IPS-11a (cell line): ENCODE measurements around the gene SATB2.

Source experiments
- H3K4me3 ChIP-seq: one replicate; pipeline ENCODE4 v1.5.1; 2013; ENCODE audit warnings: low read depth, low read length, control low read depth

SATB2 gene

DNA sequence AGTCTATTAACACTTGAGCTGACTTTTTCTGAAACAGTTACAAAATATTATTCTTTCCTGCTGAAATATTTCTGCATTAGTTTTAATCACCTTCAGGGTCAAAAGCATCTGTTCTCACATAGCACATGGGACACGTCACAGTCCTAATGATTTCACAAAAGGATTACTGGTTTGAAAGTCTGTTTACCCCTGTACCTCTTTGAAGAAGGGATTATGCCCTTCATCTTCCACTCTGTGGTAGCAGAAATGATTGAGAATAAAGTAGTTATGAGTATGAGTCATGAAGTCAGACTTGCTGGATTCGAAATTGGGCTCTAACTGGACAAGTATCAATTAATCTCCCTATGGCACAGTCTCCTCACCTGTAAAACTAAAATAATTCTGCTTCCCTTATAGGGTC is 121.2 kb downstream of the SATB2 start:
- no peak overlapping the region for H3K4me3 ChIP-seq

DNA sequence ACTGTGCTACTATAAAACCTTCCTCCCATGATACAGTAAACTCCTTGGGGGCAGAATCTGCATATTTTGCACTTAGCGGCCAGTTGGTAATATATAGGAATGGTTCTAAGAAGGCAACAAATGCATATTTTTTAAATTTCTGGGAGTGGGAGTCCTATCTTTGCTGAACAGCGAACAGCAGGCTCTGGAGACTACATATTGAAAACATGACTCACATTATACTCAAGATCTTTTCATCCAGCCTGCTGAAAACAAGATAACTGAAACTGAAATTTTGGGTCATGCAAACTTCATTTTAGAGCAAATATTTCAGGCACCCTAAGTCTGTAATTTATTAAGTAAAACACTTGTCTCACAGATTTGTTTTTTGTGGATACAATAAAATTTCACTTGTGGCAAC is 122.2 kb downstream of the SATB2 start:
- no peak overlapping the region for H3K4me3 ChIP-seq

DNA sequence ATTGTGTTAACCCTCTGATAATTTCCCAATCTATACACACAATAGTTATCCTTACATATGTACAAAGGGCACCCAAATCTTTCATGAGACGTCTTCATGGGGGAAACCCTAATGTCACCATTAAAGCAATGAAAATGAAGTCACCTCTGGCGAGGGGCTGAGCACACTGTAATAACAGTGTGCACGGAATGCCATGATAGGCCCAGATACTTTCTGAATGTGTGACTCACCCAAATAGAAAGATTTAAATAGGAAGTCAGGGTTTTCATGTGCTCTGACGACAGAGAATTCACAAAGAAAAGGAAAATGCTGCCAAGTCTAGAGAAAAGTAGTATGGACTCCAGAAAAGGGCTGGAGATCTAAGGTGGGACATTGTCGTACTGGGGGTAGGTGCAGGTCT is 128.3 kb downstream of the SATB2 start:
- H3K4me3 ChIP-seq: no peak overlapping the region

DNA sequence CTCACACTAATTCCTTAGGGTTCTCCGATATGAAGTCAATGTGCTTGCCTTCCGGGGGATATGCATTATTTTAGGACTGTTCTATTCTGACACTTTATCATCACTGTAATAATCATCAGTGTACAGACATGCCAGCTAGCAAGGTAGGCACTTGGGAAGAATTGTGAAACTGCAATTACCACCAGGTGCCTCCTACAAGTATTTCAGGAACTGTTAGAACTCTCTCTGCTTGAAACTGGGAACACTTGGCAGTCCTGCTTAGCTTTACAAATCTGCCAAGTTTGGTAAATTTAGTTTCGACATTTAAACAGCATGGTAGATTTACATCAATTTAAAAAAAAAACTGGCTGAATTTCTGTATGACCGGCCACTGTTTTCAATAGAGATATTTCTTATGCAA is 128.7 kb downstream of the SATB2 start:
- H3K4me3 ChIP-seq: no peak overlapping the region

DNA sequence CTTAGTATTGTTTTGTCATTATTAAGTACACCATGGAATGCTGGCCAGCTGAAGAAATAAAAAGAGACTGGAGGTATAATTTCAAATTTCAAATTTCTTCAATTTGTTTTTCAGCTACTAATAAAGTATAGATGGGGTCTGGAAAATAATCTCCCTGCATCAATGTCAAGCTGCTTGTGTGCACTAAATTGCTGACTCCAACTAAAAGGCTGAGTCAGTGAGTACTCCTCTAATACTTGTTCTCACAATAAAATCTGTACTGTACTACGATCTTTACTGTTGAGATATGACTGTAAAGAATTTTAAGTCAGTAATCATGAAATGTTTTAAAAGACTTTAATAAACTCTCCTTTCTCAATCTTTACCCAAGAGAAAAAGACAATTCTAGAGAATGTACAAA is 131.9 kb downstream of the SATB2 start:
- H3K4me3 ChIP-seq: no peak overlapping the region

DNA sequence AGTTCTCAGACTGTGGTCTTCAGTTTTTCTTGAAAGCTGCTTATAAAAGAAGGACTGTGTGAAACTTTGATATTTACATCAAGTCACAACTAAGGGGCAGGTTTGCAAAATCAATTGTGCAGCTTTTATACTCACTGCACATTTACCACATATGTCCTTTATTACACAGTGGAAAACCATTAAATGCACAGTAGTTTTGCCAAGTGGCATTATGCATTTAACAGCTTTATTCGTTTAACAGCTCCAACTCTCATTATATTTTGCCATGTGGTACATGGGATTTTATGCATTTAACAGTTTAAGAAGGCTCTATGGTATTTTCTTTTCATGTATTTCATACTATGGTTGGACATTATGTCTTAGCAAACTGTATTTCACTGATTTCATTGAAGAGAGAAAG is 135.6 kb downstream of the SATB2 start:
- no peak overlapping the region for H3K4me3 ChIP-seq

DNA sequence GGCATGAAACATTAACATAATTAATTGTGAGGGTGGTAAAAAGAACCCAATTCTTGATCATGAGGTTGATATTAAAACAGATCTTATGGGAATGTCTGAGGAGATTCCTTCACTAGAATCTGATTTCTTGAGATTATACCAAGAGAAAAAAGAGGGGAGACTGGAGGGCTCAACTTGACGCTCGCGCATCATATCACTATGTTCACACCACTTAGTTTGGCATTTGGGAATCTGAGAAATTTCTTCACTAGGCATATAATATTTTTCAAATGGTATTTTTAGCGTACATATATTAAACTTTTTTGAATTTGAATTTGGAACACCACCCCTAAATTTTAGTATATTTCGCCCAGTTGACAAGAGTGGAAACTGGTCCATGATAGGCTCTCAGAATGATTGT is 140.1 kb downstream of the SATB2 start:
- H3K4me3 ChIP-seq: no peak overlapping the region

DNA sequence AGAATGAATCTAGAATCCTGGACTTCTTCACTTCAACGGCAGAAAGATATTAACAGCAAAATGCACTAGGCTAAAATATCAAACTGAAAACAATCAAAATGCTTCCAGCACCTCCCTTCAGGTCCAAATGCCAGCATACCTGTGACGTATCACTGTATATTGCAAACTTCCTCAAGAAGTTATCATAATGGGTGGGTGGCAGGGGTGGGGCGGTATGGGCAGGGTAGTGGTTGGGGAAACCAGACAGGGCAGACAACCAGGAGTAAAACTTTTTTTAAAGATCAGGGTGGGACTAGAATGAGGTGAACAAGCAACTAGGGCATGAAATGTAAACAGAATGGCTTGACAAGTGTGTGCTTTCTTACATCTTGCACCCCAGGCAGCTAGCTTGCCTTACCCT is 140.9 kb downstream of the SATB2 start:
- H3K4me3 ChIP-seq: no peak overlapping the region

DNA sequence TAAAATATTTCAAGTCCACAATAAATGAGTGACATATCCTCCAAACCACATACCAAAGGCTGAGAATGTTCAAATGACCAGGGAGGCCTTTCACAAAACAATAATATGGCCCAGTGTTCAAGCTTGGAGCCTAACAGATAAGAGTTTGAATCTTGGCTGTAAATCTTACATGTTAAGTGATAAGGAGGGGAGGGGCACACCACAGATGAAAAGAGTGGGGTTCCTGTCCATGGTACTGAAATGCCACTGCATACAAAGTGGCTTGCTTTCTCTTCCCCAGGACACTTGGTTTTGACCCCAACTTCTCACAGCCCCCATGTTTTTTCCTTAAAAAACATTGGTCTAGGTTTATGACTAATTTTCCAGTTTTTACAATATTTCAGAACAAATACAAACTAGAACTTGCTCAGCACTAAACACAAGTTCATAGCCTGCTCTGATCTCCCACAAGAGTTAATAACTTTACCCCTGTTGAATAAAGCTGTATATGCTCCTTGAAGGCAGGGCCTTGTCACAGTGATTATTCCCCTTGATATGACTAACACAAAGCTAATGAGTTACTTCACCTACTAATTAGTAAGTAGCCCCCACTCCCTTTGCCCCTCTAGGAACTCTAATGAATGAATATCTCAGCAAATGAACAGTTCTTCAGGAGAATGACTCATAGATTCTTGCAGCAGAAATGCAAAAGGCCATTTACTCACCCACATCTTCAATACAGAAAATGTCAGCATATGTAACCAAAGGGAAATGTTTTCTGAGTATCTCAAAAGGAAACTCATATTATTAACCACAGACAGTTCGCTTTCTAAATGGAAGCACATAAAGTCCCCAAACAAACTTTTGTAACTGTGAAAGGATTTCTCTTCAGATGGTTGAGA is 142.2 kb downstream of the SATB2 start:
- no peak overlapping the region for H3K4me3 ChIP-seq

DNA sequence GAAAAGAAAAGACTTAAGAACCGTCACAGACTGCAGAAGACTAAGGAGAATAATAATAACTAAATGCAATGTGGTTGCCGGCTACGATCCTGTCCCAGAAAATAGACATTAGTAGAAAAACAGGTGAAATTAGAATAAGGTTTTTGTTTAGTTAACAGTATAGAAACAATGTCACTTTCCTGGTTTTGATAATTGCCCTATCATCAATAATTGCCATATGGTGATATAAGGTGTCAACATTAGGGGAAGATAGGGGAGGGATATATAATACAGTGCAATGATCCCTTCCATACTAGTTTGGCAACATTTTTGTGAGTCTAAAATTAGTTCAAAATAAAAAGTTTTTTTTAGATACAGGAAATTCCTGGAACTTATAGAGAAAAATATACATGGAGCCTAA is 144.8 kb downstream of the SATB2 start:
- H3K4me3 ChIP-seq: no peak overlapping the region

DNA sequence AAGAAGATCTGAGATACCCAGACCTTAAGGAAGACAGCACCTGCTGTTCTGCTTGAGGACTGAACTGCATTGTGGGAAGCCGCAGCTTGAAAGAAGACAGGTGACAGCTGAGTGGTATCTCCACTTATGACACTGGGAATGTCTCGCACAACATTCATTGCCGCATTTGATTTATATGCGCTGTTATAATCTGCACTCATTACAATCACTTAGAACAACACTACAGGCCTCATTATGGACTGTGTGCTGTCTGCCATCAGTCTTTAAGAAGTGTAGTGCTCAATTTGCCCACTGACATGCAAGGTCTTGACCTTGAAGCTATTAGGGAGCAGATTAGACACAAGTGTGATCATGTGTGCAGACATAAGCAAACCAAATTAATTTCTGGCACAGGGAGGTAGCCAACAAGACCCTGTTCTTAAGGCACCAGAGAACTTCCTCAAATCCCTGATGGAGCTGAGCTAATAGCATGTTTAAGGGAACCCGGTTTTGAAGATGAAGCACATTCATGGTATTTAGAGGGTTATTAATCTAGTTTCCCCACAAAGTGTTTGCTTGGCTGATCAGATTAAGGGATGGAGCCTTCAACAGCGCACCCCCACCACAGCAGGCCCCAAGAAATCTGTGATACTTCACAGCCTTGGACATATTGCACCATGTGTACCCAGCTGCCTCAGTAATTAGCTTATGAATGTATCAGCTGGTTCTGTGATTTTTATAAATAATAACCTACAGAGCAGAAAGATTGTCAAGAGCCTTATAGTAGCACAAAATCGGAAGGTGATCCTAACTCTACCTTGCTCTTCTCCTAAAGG is 146.8 kb downstream of the SATB2 start:
- no peak overlapping the region for H3K4me3 ChIP-seq

DNA sequence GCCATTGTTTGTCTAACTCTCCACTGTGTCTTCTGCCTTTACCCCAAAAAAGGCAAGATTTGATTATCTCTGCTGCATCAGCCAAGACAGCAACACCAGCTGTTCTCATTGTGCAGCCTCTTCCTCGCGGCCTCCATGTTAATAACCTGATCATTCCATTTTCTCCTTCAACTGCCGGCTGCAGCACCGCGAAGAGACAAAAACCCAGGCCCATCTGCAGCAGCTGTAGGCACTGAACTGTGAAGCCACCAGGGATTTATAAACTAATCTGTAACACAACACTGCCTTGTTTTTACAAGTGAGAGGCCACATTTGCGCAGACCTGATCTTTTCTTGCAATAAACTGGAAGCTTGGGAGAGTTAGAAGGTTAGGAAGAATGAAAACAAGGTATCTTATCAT is 147.8 kb downstream of the SATB2 start:
- no peak overlapping the region for H3K4me3 ChIP-seq

DNA sequence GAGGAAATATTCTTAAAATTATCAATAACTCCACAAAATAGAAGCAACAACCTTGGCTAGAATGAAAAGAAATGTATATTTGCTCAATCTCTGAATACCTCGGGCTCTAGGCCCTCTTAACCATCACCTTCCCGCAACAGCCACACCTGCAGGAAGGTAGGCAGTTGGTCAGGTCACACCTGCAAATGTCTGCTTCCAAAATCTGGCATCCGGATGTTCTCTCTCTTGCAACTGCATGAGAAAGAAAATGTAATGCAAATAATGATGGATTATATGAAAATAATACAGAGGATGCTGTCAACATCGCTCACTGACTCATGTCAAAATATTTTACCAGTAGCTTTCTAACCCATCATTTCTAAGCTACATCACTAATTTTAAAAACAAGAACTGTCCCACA is 148.3 kb downstream of the SATB2 start:
- no peak overlapping the region for H3K4me3 ChIP-seq

DNA sequence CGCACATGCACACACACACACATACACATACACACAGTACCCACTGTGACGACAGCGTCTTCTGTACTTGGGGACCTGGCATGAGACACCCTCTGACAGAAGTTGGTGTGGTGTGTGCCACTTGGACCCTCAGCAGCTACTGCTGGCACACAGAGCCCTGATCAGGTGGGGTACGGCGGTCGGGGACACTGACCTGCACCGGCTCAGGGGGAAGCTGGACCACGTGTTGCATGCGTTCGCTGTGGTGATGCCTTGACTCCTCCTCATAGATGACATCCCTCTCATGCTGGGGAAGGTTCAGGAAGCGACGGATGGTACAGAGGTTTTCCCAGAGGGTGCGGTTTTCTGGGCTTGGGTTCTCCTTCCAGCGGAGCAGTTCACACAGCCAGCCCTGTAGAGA is 149.2 kb downstream of the SATB2 start:
- H3K4me3 ChIP-seq: no peak overlapping the region

DNA sequence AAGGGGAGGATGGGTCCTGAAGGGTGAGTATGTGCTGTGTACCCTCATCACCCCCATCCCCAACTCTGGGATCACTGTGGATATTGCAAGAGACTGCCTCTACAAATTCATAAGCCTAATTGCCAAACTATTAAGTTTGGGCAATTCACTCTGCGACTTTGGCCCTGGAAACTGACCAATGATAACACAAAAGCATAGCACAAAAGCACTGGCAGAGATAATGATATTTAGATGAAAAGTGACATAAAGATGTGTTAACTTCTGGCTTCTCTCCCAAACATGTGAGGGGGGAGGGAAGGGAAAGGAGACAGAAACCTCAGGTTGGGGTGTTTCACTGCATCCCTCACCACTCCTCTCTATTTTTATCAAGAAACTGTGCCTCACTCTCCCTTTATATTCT is 150.3 kb downstream of the SATB2 start:
- H3K4me3 ChIP-seq: no peak overlapping the region

DNA sequence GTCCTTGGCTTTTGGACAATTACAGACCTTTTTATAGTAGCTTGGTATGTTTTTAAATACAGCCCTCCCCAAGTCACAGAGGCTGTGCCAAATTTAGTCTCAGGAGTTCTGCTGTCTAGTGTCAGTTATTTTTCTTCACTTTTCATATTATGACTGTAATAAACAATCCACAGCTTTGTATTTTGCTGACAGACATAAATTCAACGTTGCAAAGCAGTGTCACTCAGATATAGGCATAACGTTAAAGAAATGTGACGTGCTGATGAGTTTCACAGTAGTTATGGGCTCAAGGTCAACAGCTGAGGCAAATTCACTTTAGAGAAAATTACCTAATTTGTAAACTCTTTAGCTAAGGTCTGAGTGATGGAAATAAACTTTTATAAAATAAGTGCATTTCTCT is 151.6 kb downstream of the SATB2 start:
- H3K4me3 ChIP-seq: no peak overlapping the region

DNA sequence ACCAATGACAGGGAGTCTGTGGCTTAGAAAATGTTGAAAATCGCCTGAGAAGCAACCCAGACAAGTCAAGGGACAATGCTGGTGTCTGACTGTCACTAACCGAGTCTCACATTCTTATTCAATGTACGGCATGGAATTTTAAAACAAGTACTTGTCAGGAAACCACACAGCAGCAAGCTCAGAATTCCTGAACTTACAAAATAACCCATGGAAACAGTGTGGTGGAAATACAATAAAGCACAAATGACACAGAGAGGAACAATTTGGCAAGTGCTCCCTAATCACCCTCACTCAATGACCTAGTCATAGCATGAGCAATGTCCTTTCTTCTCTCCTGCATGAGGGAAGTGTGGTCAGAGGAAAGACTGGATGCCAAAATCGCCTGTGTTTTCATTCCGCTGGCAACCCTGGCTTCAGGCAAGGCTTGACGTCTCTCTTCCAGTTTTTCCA is 154.0 kb downstream of the SATB2 start:
- H3K4me3 ChIP-seq: no peak overlapping the region

DNA sequence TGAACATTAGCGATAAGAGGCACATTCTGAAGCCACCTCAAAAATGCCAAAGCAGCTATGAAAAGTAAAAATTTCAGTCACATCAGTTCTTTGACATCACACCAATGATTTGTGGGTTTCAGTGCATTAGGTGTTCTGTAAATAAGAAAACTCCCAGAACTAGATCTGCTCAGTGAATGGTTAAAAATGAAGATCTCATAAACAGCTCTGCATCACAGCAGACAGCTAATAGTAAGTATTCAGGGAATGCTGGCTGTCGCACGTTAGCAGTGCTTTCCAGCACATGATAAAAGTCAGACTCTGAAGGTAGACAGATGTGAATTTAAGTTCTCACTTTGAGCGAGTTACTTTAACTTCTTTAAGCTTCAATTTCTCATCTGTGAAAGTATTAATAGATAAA is 154.9 kb downstream of the SATB2 start:
- no peak overlapping the region for H3K4me3 ChIP-seq

DNA sequence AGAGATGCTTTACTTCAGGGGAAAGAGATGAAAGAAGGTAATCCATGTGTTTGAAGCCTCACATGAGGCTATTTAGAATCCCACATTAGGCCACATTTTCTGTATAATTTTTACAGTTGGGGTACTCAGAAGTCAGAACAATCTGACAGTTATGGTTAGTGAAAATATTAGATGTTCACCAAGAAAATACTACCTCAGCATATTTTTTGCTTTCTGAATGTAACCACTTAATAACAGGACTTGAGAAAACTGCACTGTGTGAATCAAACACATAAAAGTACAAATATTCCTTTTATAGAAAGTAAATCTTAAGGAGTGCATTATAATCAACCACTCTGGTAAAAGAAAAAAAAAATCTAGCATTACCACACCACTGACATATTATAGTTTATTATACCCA is 169.3 kb downstream of the SATB2 start:
- H3K4me3 ChIP-seq: no peak overlapping the region

DNA sequence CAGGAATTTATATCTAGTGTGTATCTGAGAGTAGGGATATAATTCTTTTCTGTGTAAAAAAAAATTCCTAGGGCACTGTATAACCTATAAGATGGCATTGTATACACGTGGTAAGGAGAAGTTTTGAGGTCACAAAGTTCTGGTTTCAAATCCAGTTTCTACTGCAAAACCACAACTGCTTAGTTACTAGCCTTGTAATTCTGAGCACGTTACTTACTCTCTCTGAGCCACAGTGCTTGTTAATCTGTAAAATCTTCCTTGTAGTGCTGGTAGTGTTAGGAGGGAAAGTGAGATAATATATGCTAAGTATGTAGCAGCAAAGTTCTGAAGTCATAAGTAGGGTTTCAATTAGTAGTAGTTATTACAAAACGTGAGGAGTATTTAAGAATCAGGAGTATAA is 175.4 kb downstream of the SATB2 start:
- no peak overlapping the region for H3K4me3 ChIP-seq

DNA sequence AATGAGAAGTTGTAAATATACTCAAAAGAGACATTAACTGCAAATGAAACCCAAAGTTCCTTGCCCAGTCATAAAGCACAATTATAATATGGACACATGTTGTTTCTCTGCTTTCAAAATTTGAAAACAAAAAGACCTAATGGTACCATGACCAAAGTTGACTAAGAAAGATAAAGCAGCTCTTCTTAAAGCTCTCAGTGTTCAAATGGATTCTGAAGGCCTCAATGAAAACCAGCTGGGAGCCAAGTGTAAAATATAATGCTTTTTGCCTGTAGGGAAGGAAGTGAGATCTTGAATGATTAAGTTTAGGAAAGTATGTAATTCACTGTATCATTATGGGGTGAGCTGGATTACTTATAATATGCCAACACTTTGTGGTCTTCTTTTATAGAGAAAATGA is 178.6 kb downstream of the SATB2 start:
- H3K4me3 ChIP-seq: no peak overlapping the region

DNA sequence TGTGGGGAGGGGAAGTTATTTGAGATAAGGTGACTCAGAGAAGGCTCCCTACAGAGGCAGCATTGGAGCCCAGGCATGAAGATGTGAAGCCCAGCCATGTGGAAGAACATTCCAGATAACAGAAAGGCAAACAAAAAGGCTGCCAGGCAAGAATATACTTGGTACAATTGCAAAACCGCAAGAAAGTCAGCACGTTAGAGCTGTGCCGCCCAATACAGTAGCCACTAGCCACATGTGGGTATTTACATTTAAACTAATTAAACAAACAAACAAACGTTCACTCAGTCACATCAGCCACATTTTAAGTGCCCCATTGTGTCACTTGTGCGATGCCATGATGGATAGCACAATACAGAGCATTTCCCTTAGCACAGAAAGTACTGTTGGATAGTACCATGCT is 179.6 kb downstream of the SATB2 start:
- H3K4me3 ChIP-seq: no peak overlapping the region
